Measurements from ENCODE around the gene TECPR1.

DNA sequence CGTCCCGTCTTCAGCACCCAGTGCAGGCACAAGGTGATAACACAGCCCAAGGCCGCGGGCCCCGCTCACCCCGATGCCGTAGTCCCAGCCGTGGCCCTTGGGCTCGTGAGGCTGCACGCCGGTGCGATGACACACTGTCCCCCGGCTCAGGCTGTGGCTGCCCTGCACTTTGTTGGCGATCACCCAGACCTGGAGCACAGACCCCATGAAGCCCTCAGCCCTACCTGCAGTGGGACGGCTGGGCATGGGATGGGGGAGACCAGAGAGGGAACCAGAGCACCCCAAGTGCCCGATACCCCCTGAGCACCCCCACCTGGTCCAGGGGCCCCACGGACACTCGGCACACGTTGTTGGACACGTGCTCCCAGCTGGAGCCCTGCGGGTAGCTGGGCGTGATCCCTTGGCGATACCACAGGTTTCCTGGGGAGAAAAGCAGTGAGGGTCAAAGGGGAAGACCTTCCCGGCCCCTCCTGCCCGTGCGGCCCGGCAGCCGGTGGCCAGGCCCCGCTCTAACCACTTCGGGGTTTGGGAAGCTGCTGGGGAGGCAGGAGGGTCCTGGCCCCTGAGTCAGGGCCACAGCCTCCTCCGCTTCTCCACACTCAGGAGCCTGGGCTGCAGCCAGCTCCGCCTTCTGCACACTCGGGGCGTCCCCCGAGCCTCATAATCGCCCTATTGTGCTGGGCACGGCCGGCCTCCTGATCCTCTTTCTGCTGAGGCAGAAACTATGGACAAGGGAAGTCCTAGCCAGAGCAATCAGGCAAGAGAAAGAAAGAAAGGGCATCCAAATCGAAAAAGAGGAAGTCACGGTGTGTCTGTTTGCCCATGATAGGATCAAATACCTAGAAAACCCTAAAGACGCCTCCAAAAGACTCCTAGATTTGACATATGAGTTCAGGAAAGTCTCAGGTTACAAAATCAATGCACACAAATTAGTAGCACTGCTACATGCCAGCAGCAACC lies 34.1 kb downstream of the TECPR1 start:
- TF ChIP-seq POLR2AphosphoS5 (IDR thresholded peaks at IDR 0.05; ENCODE audit: low read depth) (no peak), GABPA (IDR thresholded peaks at IDR 0.05; ENCODE audit: low read depth) (no peak)
- TF ChIP-seq, protein P1, sequence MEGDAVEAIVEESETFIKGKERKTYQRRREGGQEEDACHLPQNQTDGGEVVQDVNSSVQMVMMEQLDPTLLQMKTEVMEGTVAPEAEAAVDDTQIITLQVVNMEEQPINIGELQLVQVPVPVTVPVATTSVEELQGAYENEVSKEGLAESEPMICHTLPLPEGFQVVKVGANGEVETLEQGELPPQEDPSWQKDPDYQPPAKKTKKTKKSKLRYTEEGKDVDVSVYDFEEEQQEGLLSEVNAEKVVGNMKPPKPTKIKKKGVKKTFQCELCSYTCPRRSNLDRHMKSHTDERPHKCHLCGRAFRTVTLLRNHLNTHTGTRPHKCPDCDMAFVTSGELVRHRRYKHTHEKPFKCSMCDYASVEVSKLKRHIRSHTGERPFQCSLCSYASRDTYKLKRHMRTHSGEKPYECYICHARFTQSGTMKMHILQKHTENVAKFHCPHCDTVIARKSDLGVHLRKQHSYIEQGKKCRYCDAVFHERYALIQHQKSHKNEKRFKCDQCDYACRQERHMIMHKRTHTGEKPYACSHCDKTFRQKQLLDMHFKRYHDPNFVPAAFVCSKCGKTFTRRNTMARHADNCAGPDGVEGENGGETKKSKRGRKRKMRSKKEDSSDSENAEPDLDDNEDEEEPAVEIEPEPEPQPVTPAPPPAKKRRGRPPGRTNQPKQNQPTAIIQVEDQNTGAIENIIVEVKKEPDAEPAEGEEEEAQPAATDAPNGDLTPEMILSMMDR (IDR thresholded peaks at IDR 0.05; ENCODE audit: insufficient read depth, low read length) = no peak
